H1 (cell line): ENCODE measurements around the gene GPNMB.

Source experiments
- CHD2 ChIP-seq: IDR thresholded peaks from 2 replicates; pipeline ENCODE4 v1.6.1; 2012; ENCODE audit warnings: low read length, improper control_type of control experiment
- CHD7 ChIP-seq: fragments of 300-600 bp; sonication (generic); IDR thresholded peaks from 2 replicates; pipeline ENCODE4 v1.7.1; 2012; ENCODE audit warnings: low read length, moderate library complexity, mild to moderate bottlenecking, inconsistent platforms; ENCODE audit not compliant: insufficient replicate concordance
- RBBP5 ChIP-seq: IDR thresholded peaks from 2 replicates; pipeline ENCODE4 v1.7.1; 2012; ENCODE audit warnings: low read depth, mild to moderate bottlenecking, inconsistent platforms, low read length, moderate library complexity, borderline replicate concordance
- RNF2 ChIP-seq: fragments of 200-900, 300-1000 bp; sonication (generic); IDR thresholded peaks from 2 replicates; pipeline ENCODE4 v1.7.1; 2016; ENCODE audit warnings: borderline replicate concordance, low read depth, mild to moderate bottlenecking, antibody characterized with exemption, low read length; ENCODE audit not compliant: poor library complexity, severe bottlenecking; ENCODE audit errors: missing control alignments
- TF ChIP-seq, protein P1 (sequence below), 3 experiments: IDR thresholded peaks; 1 replicate in 2 of 3; 2 replicates in 1 of 3; pipeline versions ENCODE4 v1.5.1 to v1.6.1; 2011; ENCODE audit warnings: low read length in 3 of 3, mild to moderate bottlenecking in 3 of 3, inconsistent platforms in 2 of 3, low read depth in 1 of 3, moderate library complexity in 1 of 3; ENCODE audit not compliant: insufficient read depth in 1 of 3; ENCODE audit errors: control extremely low read depth in 1 of 3

GRCh38 chr7:23208316-23208715 is 38.3 kb upstream of the GPNMB start:
- no peak for TF ChIP-seq CHD2
- no peak for TF ChIP-seq CHD7
- TF ChIP-seq RNF2, result no peak
- TF ChIP-seq, protein P1, sequence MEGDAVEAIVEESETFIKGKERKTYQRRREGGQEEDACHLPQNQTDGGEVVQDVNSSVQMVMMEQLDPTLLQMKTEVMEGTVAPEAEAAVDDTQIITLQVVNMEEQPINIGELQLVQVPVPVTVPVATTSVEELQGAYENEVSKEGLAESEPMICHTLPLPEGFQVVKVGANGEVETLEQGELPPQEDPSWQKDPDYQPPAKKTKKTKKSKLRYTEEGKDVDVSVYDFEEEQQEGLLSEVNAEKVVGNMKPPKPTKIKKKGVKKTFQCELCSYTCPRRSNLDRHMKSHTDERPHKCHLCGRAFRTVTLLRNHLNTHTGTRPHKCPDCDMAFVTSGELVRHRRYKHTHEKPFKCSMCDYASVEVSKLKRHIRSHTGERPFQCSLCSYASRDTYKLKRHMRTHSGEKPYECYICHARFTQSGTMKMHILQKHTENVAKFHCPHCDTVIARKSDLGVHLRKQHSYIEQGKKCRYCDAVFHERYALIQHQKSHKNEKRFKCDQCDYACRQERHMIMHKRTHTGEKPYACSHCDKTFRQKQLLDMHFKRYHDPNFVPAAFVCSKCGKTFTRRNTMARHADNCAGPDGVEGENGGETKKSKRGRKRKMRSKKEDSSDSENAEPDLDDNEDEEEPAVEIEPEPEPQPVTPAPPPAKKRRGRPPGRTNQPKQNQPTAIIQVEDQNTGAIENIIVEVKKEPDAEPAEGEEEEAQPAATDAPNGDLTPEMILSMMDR (IDR thresholded peaks at IDR 0.05; ENCODE audit: control extremely low read depth in 1 of 3, insufficient read depth in 1 of 3, low read depth in 1 of 3, low read length in 3 of 3), result no peak
- no peak for TF ChIP-seq RBBP5
